Peyer's patch (tissue), 4 donors: ENCODE measurements around the gene CADM1. TPM values are rescaled to one million over a fixed set of nuclear protein-coding genes. Genes with fewer than 3 reads are reported as not detected.

ENCODE experiments used
- DNase-seq, 3 donors: peaks; one replicate each; pipeline ENCODE4 v3.0.0-alpha.2; 2017 to 2019
- H3K27ac ChIP-seq, 4 donors: fragments of 200-600 bp; sonication (generic); one replicate each; pipeline ENCODE4 v1.5.1; 2016 to 2019
- H3K27me3 ChIP-seq, 2 donors: fragments of 200-600 bp; sonication (generic); one replicate each; pipeline ENCODE4 v1.5.1; 2019
- H3K36me3 ChIP-seq, 3 donors: fragments of 200-600 bp; sonication (generic); one replicate each; pipeline ENCODE4 v1.5.1; 2016 to 2019
- H3K4me1 ChIP-seq, 4 donors: fragments of 200-600 bp; sonication (generic); one replicate each; pipeline ENCODE4 v1.5.1; 2016 to 2019
- H3K4me3 ChIP-seq, 4 donors: fragments of 200-600 bp; sonication (generic); 1 replicate in 3 of 4; 2 replicates in 1 of 4; pipeline ENCODE4 v1.5.1; 2016 to 2019; ENCODE audit warnings: mild to moderate bottlenecking in 1 of 4
- H3K9me3 ChIP-seq, 4 donors: fragments of 200-600 bp; sonication (generic); one replicate each; pipeline ENCODE4 v1.5.1; 2016 to 2019; ENCODE audit warnings: mild to moderate bottlenecking in 1 of 4
- POLR2A ChIP-seq, 2 donors: fragments of 450-650 bp; IDR thresholded peaks; one replicate each; pipeline ENCODE4 v1.5.1; 2017; ENCODE audit warnings: antibody characterized with exemption in 2 of 2, mild to moderate bottlenecking in 2 of 2, moderate library complexity in 2 of 2
- total RNA-seq, 4 donors: library from RNA; depleted of rRNA; stranded (reverse); fragments of >200 nt; gene quantifications; one replicate each; pipeline ENCODE4 v1.1.0, GENCODE V29; 2016
- TF ChIP-seq, protein P1 (sequence below), 6 experiments: fragments of 450-650 bp in 4 of 6; fragments of 200-600 bp in 2 of 6; sonication (generic) in 1 of 6; IDR thresholded peaks; one replicate each; pipeline ENCODE4 v1.5.1; 2017 to 2019; ENCODE audit warnings: antibody characterized with exemption in 6 of 6, mild to moderate bottlenecking in 3 of 6, moderate library complexity in 1 of 6

Gene CADM1
- total RNA-seq, 4 donors from 2014 or later: 0.38 to 8.3 (median 2.5) TPM

DNA sequence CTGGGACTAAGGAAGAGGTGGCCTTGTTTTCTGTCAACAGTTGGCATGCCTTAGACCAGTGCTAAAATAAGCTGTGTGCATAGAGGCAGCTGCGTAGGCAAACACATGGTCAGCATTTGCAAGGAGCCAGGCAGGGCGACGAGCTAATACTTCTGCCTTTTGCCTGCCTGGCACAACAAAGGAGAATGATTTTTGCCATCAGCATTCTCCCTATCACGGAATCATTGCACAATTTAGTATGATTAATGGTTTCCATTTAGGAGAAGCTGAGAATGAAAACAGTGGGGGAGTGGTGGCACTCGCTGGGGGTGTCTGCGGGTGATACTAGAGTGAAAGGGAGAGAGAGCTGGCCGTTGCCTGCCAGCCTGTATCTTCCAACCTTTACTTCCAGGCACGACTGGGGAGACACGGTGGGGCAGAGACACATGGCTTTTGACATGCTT, 336.0 kb downstream of the CADM1 start:
- no peak for DNase-seq

DNA sequence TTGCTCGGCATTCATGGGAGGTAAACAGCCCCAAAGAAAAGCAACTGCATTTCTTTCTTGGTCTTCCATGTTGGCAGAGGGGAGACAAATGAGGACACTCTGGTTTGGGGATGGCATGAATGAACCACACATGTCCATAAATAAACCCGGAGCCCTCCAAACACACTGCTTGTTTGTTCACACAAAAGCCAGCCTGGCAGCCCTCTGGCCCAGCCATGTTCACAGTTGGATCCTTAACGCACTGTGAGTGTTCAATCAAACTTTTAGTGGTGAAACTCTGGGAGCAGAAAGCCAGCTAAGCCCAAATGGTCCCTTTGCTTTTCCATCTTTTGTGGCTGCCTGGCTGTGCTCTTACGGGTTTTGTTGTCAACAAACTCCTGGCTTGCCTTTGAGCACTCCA, 336.8 kb downstream of the CADM1 start:
- no peaks in the 10 kb centered on the region for H3K27me3 ChIP-seq
- TF ChIP-seq, protein P1, sequence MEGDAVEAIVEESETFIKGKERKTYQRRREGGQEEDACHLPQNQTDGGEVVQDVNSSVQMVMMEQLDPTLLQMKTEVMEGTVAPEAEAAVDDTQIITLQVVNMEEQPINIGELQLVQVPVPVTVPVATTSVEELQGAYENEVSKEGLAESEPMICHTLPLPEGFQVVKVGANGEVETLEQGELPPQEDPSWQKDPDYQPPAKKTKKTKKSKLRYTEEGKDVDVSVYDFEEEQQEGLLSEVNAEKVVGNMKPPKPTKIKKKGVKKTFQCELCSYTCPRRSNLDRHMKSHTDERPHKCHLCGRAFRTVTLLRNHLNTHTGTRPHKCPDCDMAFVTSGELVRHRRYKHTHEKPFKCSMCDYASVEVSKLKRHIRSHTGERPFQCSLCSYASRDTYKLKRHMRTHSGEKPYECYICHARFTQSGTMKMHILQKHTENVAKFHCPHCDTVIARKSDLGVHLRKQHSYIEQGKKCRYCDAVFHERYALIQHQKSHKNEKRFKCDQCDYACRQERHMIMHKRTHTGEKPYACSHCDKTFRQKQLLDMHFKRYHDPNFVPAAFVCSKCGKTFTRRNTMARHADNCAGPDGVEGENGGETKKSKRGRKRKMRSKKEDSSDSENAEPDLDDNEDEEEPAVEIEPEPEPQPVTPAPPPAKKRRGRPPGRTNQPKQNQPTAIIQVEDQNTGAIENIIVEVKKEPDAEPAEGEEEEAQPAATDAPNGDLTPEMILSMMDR (IDR thresholded peaks at IDR 0.05): no peak
- TF ChIP-seq POLR2A (IDR thresholded peaks at IDR 0.05): no peak
- no peak overlapping the region for H3K4me3 ChIP-seq
- no peaks in the 10 kb centered on the region for H3K36me3 ChIP-seq
- no peaks in the 10 kb centered on the region for H3K4me1 ChIP-seq
- DNase-seq: no peak
- no peak overlapping the region for H3K27ac ChIP-seq
- H3K9me3 ChIP-seq: no peaks in the 10 kb centered on the region

More for the DNA sequence above, 336.0 kb downstream of the CADM1 start:
- Histone ChIP-seq H3K27me3 (no peaks in the 10 kb centered on the region), H3K36me3 (no peaks in the 10 kb centered on the region), H3K27ac (no peak overlapping the region), H3K4me3 (no peak overlapping the region), H3K4me1 (no peaks in the 10 kb centered on the region), H3K9me3 (no peaks in the 10 kb centered on the region)
- no peak for TF ChIP-seq POLR2A (IDR thresholded peaks at IDR 0.05)
- TF ChIP-seq, protein P1 (IDR thresholded peaks at IDR 0.05): no peak

DNA sequence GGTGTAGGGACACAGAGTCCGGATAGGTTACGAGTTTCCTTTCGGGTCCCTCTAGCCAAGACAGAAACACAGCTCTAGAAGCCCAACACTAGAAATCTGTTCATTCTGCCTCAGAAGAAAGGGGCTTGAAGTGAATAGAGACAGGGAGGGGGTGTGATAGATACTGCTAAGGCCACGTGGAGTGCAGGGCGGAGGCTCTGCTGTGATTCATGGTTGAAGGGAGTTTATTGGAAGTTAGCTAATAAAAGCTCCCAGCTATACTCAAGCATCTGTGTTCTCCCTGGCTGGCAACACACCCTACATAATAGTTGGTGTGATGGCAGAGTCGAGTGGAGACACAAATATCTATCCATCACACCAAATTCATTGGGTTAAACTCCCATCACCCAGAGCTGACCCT, 337.4 kb downstream of the CADM1 start:
- Histone ChIP-seq H3K36me3 (no peaks in the 10 kb centered on the region), H3K4me3 (no peak overlapping the region), H3K27ac (no peak overlapping the region), H3K27me3 (no peaks in the 10 kb centered on the region), H3K9me3 (no peaks in the 10 kb centered on the region), H3K4me1 (no peaks in the 10 kb centered on the region)
- TF ChIP-seq POLR2A (IDR thresholded peaks at IDR 0.05): no peak
- TF ChIP-seq, protein P1 (IDR thresholded peaks at IDR 0.05): no peak
- DNase-seq: no peak

DNA sequence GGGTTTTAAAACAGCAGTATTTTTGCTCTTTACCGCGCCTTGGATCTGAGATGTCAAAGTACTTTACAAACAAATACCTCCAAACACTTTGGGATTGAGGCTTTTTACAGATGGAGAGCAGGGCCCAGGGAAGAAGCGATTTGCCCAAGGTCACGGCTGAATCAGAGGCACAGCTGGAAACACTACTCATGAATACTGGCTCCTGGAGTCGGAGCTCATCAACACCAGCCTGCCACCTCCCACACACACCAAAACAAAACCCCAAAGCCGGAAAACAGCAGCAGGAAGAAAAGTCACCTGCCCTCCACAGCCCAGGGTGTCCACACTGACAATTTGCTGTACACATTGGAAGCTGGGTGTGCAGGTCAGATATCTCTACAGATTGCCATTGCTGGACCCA, 339.4 kb downstream of the CADM1 start:
- no peak for TF ChIP-seq POLR2A (IDR thresholded peaks at IDR 0.05)
- TF ChIP-seq, protein P1 (IDR thresholded peaks at IDR 0.05): no peak
- no peak overlapping the region for H3K27ac ChIP-seq
- no peaks in the 10 kb centered on the region for H3K4me1 ChIP-seq
- no peaks in the 10 kb centered on the region for H3K36me3 ChIP-seq
- H3K4me3 ChIP-seq: no peak overlapping the region
- no peak for DNase-seq
- no peaks in the 10 kb centered on the region for H3K9me3 ChIP-seq
- no peaks in the 10 kb centered on the region for H3K27me3 ChIP-seq

DNA sequence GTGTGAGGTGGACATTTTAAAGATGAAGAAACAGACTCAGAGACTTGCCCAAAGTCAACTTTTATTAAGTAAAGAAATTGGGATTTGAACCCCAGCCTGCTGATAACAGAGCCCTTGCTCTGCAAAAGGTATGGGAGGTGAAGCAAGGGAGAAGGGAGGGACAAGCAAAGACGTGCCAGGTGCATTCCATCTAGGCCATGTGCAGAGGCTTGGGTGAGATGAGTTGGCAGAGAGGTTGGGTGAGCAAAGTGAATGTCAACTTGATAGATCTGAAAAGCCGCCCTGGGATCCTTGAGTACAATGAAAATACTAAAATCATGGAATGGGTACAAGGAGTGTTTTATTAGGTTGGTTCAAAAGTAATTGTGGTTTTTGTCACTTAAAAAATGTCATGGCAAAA, 341.3 kb downstream of the CADM1 start:
- DNase-seq: no peak
- no peaks in the 10 kb centered on the region for H3K27me3 ChIP-seq
- no peaks in the 10 kb centered on the region for H3K9me3 ChIP-seq
- H3K36me3 ChIP-seq: no peaks in the 10 kb centered on the region
- H3K4me3 ChIP-seq: no peak overlapping the region
- TF ChIP-seq POLR2A (IDR thresholded peaks at IDR 0.05): no peak
- TF ChIP-seq, protein P1 (IDR thresholded peaks at IDR 0.05): no peak
- H3K27ac ChIP-seq: no peak overlapping the region
- H3K4me1 ChIP-seq: no peaks in the 10 kb centered on the region

DNA sequence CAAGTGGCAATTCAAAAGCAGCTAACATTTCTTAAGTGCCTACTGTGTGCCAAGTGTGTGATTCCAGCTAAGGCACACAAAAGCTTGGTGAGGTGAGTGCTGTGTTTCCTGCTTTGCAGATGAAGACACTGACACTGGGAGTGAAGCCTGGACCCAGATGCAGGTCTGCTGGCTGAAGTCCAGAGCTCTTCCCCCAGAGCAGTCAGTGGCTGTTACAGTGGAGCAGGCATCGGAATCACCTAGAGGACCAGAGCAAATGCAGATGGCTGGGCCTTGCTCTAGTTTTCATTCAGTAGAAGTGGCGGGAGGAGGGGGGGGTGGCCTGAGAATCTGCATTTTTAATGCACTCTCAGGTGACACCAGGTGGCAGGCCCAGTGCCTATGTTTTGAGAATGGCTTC, 342.3 kb downstream of the CADM1 start:
- no peak overlapping the region for H3K27ac ChIP-seq
- TF ChIP-seq, protein P1 (IDR thresholded peaks at IDR 0.05): no peak
- no peak for TF ChIP-seq POLR2A (IDR thresholded peaks at IDR 0.05)
- no peaks in the 10 kb centered on the region for H3K27me3 ChIP-seq
- H3K36me3 ChIP-seq: no peaks in the 10 kb centered on the region
- no peak for DNase-seq
- H3K4me3 ChIP-seq: no peak overlapping the region
- H3K4me1 ChIP-seq: no peaks in the 10 kb centered on the region
- H3K9me3 ChIP-seq: no peaks in the 10 kb centered on the region
